Measurements from ENCODE around the gene TMOD4. TPM values are rescaled to one million over a fixed set of nuclear protein-coding genes. Genes with fewer than 3 reads are reported as not detected.

Gene TMOD4
- total RNA-seq, 1 donor from 2014 or later: not detected

- Histone ChIP-seq H3K27me3 (ENCODE audit: control insufficient read depth, insufficient read depth, low read length) (no peaks in the 10 kb centered on the region), H3K36me3 (ENCODE audit: control insufficient read depth, insufficient read depth, low read length) (no peaks in the 10 kb centered on the region), H3K4me3 (ENCODE audit: low read depth, low read length) (no peak overlapping the region)
- FAIRE-seq: no peak
- DNase-seq (ENCODE audit: low read depth): no peak
- TF ChIP-seq, protein P1, sequence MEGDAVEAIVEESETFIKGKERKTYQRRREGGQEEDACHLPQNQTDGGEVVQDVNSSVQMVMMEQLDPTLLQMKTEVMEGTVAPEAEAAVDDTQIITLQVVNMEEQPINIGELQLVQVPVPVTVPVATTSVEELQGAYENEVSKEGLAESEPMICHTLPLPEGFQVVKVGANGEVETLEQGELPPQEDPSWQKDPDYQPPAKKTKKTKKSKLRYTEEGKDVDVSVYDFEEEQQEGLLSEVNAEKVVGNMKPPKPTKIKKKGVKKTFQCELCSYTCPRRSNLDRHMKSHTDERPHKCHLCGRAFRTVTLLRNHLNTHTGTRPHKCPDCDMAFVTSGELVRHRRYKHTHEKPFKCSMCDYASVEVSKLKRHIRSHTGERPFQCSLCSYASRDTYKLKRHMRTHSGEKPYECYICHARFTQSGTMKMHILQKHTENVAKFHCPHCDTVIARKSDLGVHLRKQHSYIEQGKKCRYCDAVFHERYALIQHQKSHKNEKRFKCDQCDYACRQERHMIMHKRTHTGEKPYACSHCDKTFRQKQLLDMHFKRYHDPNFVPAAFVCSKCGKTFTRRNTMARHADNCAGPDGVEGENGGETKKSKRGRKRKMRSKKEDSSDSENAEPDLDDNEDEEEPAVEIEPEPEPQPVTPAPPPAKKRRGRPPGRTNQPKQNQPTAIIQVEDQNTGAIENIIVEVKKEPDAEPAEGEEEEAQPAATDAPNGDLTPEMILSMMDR (IDR thresholded peaks at IDR 0.05; ENCODE audit: insufficient read depth, low read length, severe bottlenecking): no peak
These were observed 41.4 kb downstream of the TMOD4 start for GRCh38 chr1:151134396-151134795.

DNA sequence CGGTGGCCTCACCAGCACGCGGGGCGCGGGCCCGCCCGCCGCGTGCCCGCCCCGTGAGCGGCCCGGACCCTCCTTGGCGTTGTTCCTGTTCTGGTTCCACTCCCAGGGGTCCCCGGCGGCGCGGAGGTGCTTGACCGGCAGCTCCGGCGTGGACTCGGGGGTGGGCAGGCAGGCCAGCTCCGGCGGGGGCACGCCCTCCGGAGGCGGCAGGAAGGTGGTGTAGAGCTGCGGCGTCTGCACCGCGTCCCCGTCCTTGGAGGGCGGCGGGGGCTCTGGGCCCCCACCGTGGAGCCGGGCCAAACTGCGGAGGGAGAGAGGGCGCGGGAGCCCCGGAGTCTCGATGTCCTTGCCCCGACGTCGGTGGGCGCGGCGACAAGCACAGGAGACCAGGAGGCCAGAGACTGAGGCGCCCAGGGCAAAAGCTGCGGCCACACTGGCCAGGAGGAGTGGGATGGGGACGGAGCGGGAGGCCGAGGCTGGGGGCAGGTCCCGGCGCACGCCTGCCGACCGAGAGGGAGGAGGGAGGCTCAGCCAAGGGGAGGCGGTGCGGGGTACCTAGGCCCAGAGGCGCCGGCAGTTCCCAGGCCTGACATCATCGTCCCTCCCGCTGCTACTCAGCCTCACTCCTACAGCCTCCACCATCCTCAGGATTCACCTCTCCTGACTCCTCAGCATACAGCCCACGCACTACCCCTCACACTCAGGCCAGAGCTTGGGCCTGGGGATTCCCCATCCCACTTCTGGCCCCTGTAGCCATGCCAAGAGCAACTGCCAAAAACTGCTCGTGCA lies 42.6 kb downstream of the TMOD4 start:
- TF ChIP-seq, protein P1 (IDR thresholded peaks at IDR 0.05; ENCODE audit: insufficient read depth, low read length, severe bottlenecking): no peak
- Histone ChIP-seq H3K36me3 (ENCODE audit: control insufficient read depth, insufficient read depth, low read length) (no peaks in the 10 kb centered on the region), H3K4me3 (ENCODE audit: low read depth, low read length) (no peak overlapping the region), H3K27me3 (ENCODE audit: control insufficient read depth, insufficient read depth, low read length) (no peaks in the 10 kb centered on the region)
- FAIRE-seq: no peak
- DNase-seq (ENCODE audit: low read depth): no peak

DNA sequence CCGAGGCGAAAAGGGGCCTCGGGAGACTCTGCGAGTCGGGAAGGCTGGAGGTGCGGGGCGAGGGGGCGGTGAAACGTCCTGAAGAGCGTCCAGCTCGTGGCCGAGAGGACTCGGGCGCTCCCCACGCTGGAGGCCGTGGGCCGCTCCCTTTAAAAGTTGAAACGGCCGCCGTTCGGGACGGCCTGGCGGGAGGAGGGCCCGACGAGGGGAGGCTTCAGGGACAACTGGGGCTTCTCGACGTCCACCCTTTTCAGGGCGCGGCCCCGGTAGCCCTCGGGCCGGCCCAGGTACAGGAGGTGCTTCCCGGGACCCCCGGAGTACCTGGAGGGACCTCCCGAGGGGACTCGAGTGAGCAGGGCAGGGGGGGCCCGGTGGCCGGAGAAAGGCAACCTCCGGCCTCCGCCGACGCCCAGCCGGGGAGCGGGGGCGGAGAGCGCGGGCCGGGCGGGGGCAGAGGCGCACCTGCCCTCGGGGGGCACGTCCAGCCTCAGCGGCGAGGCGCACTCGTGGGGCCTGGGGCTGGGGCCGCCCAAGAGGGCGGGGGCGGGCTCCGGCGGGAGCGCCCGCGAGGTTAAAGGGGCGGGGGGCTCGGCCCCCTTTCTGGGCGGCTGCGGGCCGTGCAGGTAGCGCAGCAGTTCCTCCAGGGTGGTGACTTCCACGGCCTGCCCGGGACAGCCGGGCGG lies 43.3 kb downstream of the TMOD4 start:
- TF ChIP-seq, protein P1 (IDR thresholded peaks at IDR 0.05; ENCODE audit: insufficient read depth, low read length, severe bottlenecking): no peak
- Histone ChIP-seq H3K36me3 (ENCODE audit: control insufficient read depth, insufficient read depth, low read length) (no peaks in the 10 kb centered on the region), H3K27me3 (ENCODE audit: control insufficient read depth, insufficient read depth, low read length) (no peaks in the 10 kb centered on the region), H3K4me3 (ENCODE audit: low read depth, low read length) (no peak overlapping the region)
- no peak for FAIRE-seq
- DNase-seq (ENCODE audit: low read depth): no peak

GRCh38 chr1:151131701-151132334 lies 44.0 kb downstream of the TMOD4 start:
- FAIRE-seq: no peak
- H3K4me3 ChIP-seq (ENCODE audit: low read depth, low read length): peak overlapping the region; percentile 40
- DNase-seq (ENCODE audit: low read depth): no peak
- TF ChIP-seq, protein P1 (IDR thresholded peaks at IDR 0.05; ENCODE audit: insufficient read depth, low read length, severe bottlenecking): no peak
- H3K36me3 ChIP-seq (ENCODE audit: control insufficient read depth, insufficient read depth, low read length): no peaks in the 10 kb centered on the region
- H3K27me3 ChIP-seq (ENCODE audit: control insufficient read depth, insufficient read depth, low read length): no peaks in the 10 kb centered on the region

DNA sequence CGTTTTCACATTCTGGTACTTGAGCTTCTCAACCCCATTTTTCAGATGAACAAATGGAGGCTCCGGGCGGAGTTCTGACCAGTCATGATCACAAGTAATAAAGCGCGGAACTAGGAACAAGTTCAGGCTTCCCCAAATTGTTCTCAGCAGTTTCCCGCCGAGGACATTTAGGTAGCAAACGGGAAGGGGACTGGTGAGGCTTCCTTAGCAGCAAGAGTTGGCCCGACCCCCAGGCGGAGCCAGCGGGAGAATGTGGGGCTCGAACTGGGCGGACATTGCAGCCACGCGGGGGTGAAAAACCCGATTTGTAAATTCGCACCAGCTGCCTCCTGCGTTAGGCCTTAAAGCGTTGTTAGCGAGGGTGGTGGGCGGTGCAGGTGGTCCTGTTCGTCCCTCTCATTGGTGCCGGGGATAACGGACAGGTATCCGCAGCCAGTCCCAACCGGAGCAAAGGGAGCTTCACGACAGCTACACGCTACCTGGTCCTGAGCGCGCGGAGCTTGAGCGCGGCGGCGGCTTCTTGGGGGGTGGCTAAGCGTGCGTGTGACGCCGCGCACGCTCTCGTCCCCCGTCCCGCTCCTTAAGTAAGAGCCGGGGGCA lies 44.7 kb downstream of the TMOD4 start:
- H3K27me3 ChIP-seq (ENCODE audit: control insufficient read depth, insufficient read depth, low read length): no peaks in the 10 kb centered on the region
- H3K4me3 ChIP-seq (ENCODE audit: low read depth, low read length): peak overlapping the region; percentile 40
- FAIRE-seq (no peak), DNase-seq (ENCODE audit: low read depth) (peak; percentile 87)
- no peaks in the 10 kb centered on the region for H3K36me3 ChIP-seq (ENCODE audit: control insufficient read depth, insufficient read depth, low read length)
- TF ChIP-seq, protein P1 (IDR thresholded peaks at IDR 0.05; ENCODE audit: insufficient read depth, low read length, severe bottlenecking): no peak
